ENCODE results near the gene OPA1. TPM values are rescaled to one million over a fixed set of nuclear protein-coding genes. Genes with fewer than 3 reads are reported as not detected.

Gene OPA1
- total RNA-seq, 1 experiment from 2014 or later = 72.0 TPM

- no peak overlapping the region for H3K27ac ChIP-seq (ENCODE audit: low read depth, low read length)
- POLR2A ChIA-PET = no interaction called here
These were observed 52.8 kb downstream of the OPA1 start for GRCh38 chr3:193645806-193646205.

More at GRCh38 chr3:193645806-193646205, 52.8 kb downstream of the OPA1 start:
- no TSS peak for BruUV-seq (replicated peaks)
- H4K20me1 ChIP-seq (ENCODE audit: insufficient read depth) = no peaks in the 10 kb centered on the region; the same call in 1 of the 2 replicates
- RAD21 ChIA-PET (ENCODE audit: low non-redundant PET in 1 of 2, low total read pairs in 2 of 2, uncharacterized antibody in 2 of 2, unreplicated experiment in 2 of 2) = no interaction called here
- CTCF ChIA-PET = no interaction called here
- no peaks in the 10 kb centered on the region for H3K4me1 ChIP-seq (ENCODE audit: control insufficient read depth in 1 of 2, insufficient read depth in 2 of 2, low read length in 2 of 2)
- H3K4me2 ChIP-seq (ENCODE audit: low read length) = no peak overlapping the region
- H3K9me3 ChIP-seq (ENCODE audit: control insufficient read depth in 1 of 2, insufficient read depth in 1 of 2, low read depth in 1 of 2, low read length in 2 of 2) = no peaks in the 10 kb centered on the region
- no peak overlapping the region for H3K9ac ChIP-seq (ENCODE audit: low read length)
- H2AFZ ChIP-seq (ENCODE audit: low read depth, low read length, poor library complexity, severe bottlenecking) = no peak overlapping the region
- DNase-seq (ENCODE audit: low read depth, low spot score) (no peak), ATAC-seq (no peak)
- H3K36me3 ChIP-seq (ENCODE audit: control insufficient read depth in 1 of 2, insufficient read depth in 2 of 2, low read length in 2 of 2) = peaks cover 25 to 39% of the 10 kb centered on the region in 2 experiments
- no peak for TF ChIP-seq CTCF (IDR thresholded peaks at IDR 0.05 in 2 of 3, conservative IDR thresholded peaks at IDR 0.05 in 1 of 3; ENCODE audit: borderline replicate concordance in 1 of 3, insufficient read depth in 1 of 3, low read depth in 2 of 3, low read length in 2 of 3)
- no peak for TF ChIP-seq ATF3 (IDR thresholded peaks at IDR 0.05)
- no peak for TF ChIP-seq POLR2AphosphoS5 (IDR thresholded peaks at IDR 0.05; ENCODE audit: low read depth, low read length)
- no peak for TF ChIP-seq POLR2A (IDR thresholded peaks at IDR 0.05; ENCODE audit: borderline replicate concordance, extremely low read depth, insufficient read depth, insufficient read length)
- no peak for TF ChIP-seq SIN3A (IDR thresholded peaks at IDR 0.05; ENCODE audit: low read depth)
- no peak for TF ChIP-seq ZNF274 (IDR thresholded peaks at IDR 0.05; ENCODE audit: low read depth, low read length)
- TF ChIP-seq SP1 (IDR thresholded peaks at IDR 0.05; ENCODE audit: low read depth) = no peak
- TF ChIP-seq FOSL1 (IDR thresholded peaks at IDR 0.05; ENCODE audit: low read depth) = no peak
- TF ChIP-seq EZH2 (IDR thresholded peaks at IDR 0.05) = no peak
- TF ChIP-seq YY1 (IDR thresholded peaks at IDR 0.05; ENCODE audit: extremely low read depth, insufficient replicate concordance, low read depth, low read length) = no peak
- intact Hi-C loops (cut with micrococcal nuclease) = no loop called here
- H3K27me3 ChIP-seq (ENCODE audit: insufficient read depth, low read length) = no peaks in the 10 kb centered on the region
- H3K4me3 ChIP-seq (replicated peaks in 1 of 2; ENCODE audit: low read depth in 1 of 2, low read length in 2 of 2) = no peak overlapping the region
- H3K9me2 ChIP-seq (ENCODE audit: insufficient read depth) = no peaks in the 10 kb centered on the region
- no peaks in the 10 kb centered on the region for H3K79me2 ChIP-seq (ENCODE audit: insufficient read depth, low read length)

All from HCT116 (cell line).